Activated CD8-positive, alpha-beta T cell treated with anti-CD3 and anti-CD28 coated beads for 36 hours (primary cell): Measurements from ENCODE around the gene FGF3. TPM values are rescaled to one million over a fixed set of nuclear protein-coding genes. Genes with fewer than 3 reads are reported as not detected.
"Not testable (repeated sequence)": the region's sequence is repeated elsewhere in the genome, so short reads cannot be mapped to it uniquely, and the experiment has no call there.

Source experiments
- ATAC-seq: fragments of 200-7000 bp; cut with Tn5 transposase; one replicate; pipeline ENCODE4 v1.10.0; 2021; ENCODE audit warnings: mild to moderate bottlenecking, moderate library complexity
- CTCF ChIA-PET: fragments of 350-600 bp; sonication (Branson Sonifier 250); formaldehyde crosslinking; loops from one replicate; lab custom pipeline; 2021; ENCODE audit warnings: antibody characterized with exemption; lab: Charles Lee
- POLR2A ChIA-PET: fragments of 350-600 bp; sonication (Branson Sonifier 250); formaldehyde crosslinking; loops from one replicate; lab custom pipeline; 2021; ENCODE audit warnings: antibody characterized with exemption; lab: Charles Lee
- DNase-seq: peaks from one replicate; pipeline ENCODE4 v3.0.0-alpha.2; 2020
- H3K27ac Mint-ChIP-seq: one replicate; pipeline ENCODE4 v1.8.0; 2021; ENCODE audit warnings: mild to moderate bottlenecking, mixed read lengths
- H3K27me3 Mint-ChIP-seq: one replicate; pipeline ENCODE4 v1.8.0; 2021; ENCODE audit warnings: mixed read lengths
- H3K36me3 Mint-ChIP-seq: one replicate; pipeline ENCODE4 v1.8.0; 2021; ENCODE audit warnings: low read depth, mixed read lengths
- H3K4me1 Mint-ChIP-seq: one replicate; pipeline ENCODE4 v1.8.0; 2021; ENCODE audit warnings: low read depth, mixed read lengths
- H3K4me3 Mint-ChIP-seq: one replicate; pipeline ENCODE4 v1.8.0; 2021; ENCODE audit warnings: mild to moderate bottlenecking, moderate library complexity, mixed read lengths
- H3K9me3 Mint-ChIP-seq: one replicate; pipeline ENCODE4 v1.8.0; 2021; ENCODE audit warnings: mixed read lengths
- intact Hi-C: fragments of 100-400 bp; cut with micrococcal nuclease; formaldehyde crosslinking; loops from one replicate; pipeline ENCODE4 v1.10.0; 2022
- total RNA-seq, 2 experiments: library from RNA; stranded (reverse); gene quantifications; one replicate each; pipeline ENCODE4 v1.2.3, GENCODE V29; 2021
- TF ChIP-seq, protein P1 (sequence below): fragments of 200-600 bp; IDR thresholded peaks from one replicate; pipeline ENCODE4 v1.8.0; 2022; ENCODE audit warnings: antibody characterized with exemption, mild to moderate bottlenecking

Gene FGF3
- total RNA-seq, 2 experiments from 2014 or later = not detected

DNA sequence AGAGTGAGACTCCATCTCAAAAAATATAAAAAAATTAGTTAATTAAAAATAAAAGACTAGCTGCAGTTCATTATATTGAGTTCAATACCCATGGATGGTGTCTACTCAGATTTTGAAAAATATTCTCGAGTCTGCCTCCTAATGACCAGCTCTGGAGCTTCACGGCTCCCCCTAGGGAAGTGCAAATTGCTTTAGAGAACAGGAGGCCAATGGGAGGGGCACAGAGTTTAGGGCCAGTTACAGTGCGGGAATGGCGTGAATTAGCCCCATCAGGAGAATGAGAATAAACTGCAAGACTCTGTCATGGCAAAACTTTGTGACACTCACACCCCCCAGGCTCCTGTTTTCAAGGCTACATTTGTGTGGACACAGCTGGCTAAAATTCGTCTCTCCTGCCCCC lies 48.7 kb downstream of the FGF3 start:
- TF ChIP-seq, protein P1, sequence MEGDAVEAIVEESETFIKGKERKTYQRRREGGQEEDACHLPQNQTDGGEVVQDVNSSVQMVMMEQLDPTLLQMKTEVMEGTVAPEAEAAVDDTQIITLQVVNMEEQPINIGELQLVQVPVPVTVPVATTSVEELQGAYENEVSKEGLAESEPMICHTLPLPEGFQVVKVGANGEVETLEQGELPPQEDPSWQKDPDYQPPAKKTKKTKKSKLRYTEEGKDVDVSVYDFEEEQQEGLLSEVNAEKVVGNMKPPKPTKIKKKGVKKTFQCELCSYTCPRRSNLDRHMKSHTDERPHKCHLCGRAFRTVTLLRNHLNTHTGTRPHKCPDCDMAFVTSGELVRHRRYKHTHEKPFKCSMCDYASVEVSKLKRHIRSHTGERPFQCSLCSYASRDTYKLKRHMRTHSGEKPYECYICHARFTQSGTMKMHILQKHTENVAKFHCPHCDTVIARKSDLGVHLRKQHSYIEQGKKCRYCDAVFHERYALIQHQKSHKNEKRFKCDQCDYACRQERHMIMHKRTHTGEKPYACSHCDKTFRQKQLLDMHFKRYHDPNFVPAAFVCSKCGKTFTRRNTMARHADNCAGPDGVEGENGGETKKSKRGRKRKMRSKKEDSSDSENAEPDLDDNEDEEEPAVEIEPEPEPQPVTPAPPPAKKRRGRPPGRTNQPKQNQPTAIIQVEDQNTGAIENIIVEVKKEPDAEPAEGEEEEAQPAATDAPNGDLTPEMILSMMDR = no peak
- ChIA-PET CTCF (interaction anchor here (1.1 kb wide), 1 partner anchor 30 kb away, joined by 3 read pairs; no protein-coding TSS in a partner anchor), POLR2A (interaction anchor here (1.3 kb wide), 1 partner anchor 11 kb away, joined by 3 read pairs; no protein-coding TSS in a partner anchor)
- DNase-seq (no peak), ATAC-seq (no peak)
- intact Hi-C loops = no loop called here
- H3K4me3 Mint-ChIP-seq = no peak overlapping the region
- H3K9me3 Mint-ChIP-seq = no peaks in the 10 kb centered on the region
- peaks cover 27% of the 10 kb centered on the region for H3K27me3 Mint-ChIP-seq
- H3K4me1 Mint-ChIP-seq = no peaks in the 10 kb centered on the region
- H3K27ac Mint-ChIP-seq = no peak overlapping the region
- H3K36me3 Mint-ChIP-seq = no peaks in the 10 kb centered on the region

DNA sequence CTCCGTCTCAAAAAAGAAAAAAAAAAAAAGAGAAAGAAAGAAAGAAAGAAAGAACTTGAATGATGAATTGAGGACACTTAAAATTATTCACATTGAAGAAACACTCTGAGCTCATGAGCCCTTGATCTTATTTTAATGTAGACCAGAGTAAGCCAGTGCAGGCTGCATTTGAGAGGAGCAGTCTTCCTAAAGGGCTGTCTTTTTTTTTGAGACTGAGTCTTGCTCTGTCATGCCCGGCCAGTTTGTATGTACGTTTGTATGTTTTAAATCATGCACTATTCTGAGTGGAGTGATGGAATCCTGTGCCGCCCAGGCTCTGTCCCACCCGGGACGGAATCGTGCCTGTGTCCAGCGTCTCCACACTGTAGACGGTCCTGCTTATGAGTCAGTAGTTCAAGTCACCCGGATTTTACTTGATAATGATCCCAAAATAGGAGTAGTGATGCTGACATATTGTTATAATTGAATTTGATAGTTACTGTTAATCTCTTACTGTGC lies 53.7 kb downstream of the FGF3 start:
- H3K4me1 Mint-ChIP-seq = no peaks in the 10 kb centered on the region

GRCh38 chr11:69764918-69765317 lies 54.3 kb downstream of the FGF3 start:
- H3K4me1 Mint-ChIP-seq, ATAC-seq, H3K27ac Mint-ChIP-seq, DNase-seq, H3K36me3 Mint-ChIP-seq, intact Hi-C loops, H3K27me3 Mint-ChIP-seq, H3K9me3 Mint-ChIP-seq, H3K4me3 Mint-ChIP-seq, CTCF ChIA-PET, POLR2A ChIA-PET: not testable (repeated sequence)

More for the DNA sequence above, 53.7 kb downstream of the FGF3 start:
- no peaks in the 10 kb centered on the region for H3K9me3 Mint-ChIP-seq
- intact Hi-C loops = no loop called here
- ChIA-PET CTCF (no interaction called here), POLR2A (no interaction called here)
- TF ChIP-seq, protein P1 = no peak
- ATAC-seq (no peak), DNase-seq (no peak)
- H3K27me3 Mint-ChIP-seq = peaks cover 8% of the 10 kb centered on the region
- no peaks in the 10 kb centered on the region for H3K36me3 Mint-ChIP-seq
- no peak overlapping the region for H3K27ac Mint-ChIP-seq
- H3K4me3 Mint-ChIP-seq = no peak overlapping the region

DNA sequence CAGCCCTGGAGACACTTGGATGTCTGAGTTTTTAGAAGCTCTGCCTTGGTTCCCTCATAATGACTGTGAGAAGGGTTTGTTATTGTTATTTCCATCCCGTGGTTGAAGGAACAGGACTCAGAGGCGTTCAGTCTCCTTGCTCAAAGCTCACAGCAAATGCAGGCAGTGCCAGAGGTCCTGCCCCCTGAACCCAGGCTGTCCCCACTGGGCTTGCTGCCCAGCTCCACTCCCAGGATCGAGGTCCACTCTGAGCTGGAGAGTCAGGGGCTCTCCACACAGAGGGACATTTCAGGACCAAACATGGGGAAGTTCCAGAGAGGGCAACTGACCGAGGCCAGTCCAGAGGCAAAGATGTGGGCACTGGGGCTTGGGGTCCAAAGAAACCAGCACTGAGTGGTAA lies 58.9 kb downstream of the FGF3 start:
- DNase-seq = no peak
- TF ChIP-seq, protein P1 = no peak
- H3K4me3 Mint-ChIP-seq = no peak overlapping the region
- no peak overlapping the region for H3K27ac Mint-ChIP-seq
- ATAC-seq = no peak
- H3K27me3 Mint-ChIP-seq = peaks cover 8% of the 10 kb centered on the region
- no peaks in the 10 kb centered on the region for H3K36me3 Mint-ChIP-seq
- intact Hi-C loops = no loop called here
- ChIA-PET POLR2A (interaction anchor here (0.9 to 1.0 kb wide), 2 partner anchors 9 to 10 kb away, joined by 3 read pairs; no protein-coding TSS in a partner anchor), CTCF (no interaction called here)
- no peaks in the 10 kb centered on the region for H3K9me3 Mint-ChIP-seq
- H3K4me1 Mint-ChIP-seq = no peaks in the 10 kb centered on the region

Other genes starting within 250 kb of the FGF3 start
- gene CCND1, start 178.3 kb downstream of the FGF3 start, total RNA-seq = 1 to 10 TPM; 2.8 to 3.3 TPM
- 10 to 100 TPM; 14.9 to 15.9 TPM for gene LTO1, start 144.1 kb downstream of the FGF3 start, total RNA-seq
- not detected for gene FGF19, start 115.4 kb downstream of the FGF3 start, total RNA-seq
- gene FGF4, start 44.1 kb downstream of the FGF3 start, total RNA-seq = not detected